ENCODE measurements around the gene PTPRU.

- no peak for TF ChIP-seq RARB (CRISPR knock-in tag; IDR thresholded peaks at IDR 0.05)
- no peak for TF ChIP-seq ZNF8 (CRISPR knock-in tag; IDR thresholded peaks at IDR 0.05)
- no peak for TF ChIP-seq ZNF70 (CRISPR knock-in tag; IDR thresholded peaks at IDR 0.05)
- no peak for TF ChIP-seq TOX (CRISPR knock-in tag; IDR thresholded peaks at IDR 0.05; ENCODE audit: borderline replicate concordance)
- no peak for TF ChIP-seq TCF4 (CRISPR knock-in tag; IDR thresholded peaks at IDR 0.05; ENCODE audit: borderline replicate concordance)
- TF ChIP-seq SNAI2 (CRISPR knock-in tag; IDR thresholded peaks at IDR 0.05), result no peak
- TF ChIP-seq CREB5 (CRISPR knock-in tag; IDR thresholded peaks at IDR 0.05; ENCODE audit: low read depth), result no peak
- no peak for TF ChIP-seq ARNTL (CRISPR knock-in tag; IDR thresholded peaks at IDR 0.05; ENCODE audit: borderline replicate concordance, low read depth)
- no peak for TF ChIP-seq BACH2 (CRISPR knock-in tag; IDR thresholded peaks at IDR 0.05; ENCODE audit: borderline replicate concordance)
Observed at GRCh38 chr1:29223521-29223920, 12.8 kb upstream of the PTPRU start.

Data from SK-N-SH treated with all-trans-retinoic acid at 6 μM for 48 hours (cell line).